HepG2 (cell line): ENCODE results near the gene PA2G4. TPM values are rescaled to one million over a fixed set of nuclear protein-coding genes. Genes with fewer than 3 reads are reported as not detected.
A peak's percentile ranks its signal among the peaks of the same experiment; 100 is the strongest.

ENCODE experiments used
- GTF3A ChIP-seq: sonication (generic); formaldehyde crosslinking; conservative IDR thresholded peaks from 2 replicates; pipeline ENCODE4 v1.4.0; 2020; ENCODE audit warnings: mild to moderate bottlenecking, missing genetic modification reagents
- KLF11 ChIP-seq: IDR thresholded peaks from 2 replicates; pipeline ENCODE4 v1.6.1; 2016; ENCODE audit warnings: missing compliant biosample characterization
- MED13 ChIP-seq: sonication (generic); formaldehyde crosslinking; IDR thresholded peaks from 2 replicates; pipeline ENCODE4 v1.5.0; 2020; ENCODE audit warnings: missing genetic modification reagents
- MIER2 ChIP-seq: IDR thresholded peaks from 2 replicates; pipeline ENCODE4 v1.6.1; 2016; ENCODE audit warnings: missing biosample characterization, missing genetic modification reagents
- NR3C1 ChIP-seq: sonication (generic); formaldehyde crosslinking; IDR thresholded peaks from 2 replicates; pipeline ENCODE4 v1.4.0; 2020; ENCODE audit warnings: missing genetic modification reagents
- PPARG ChIP-seq: conservative IDR thresholded peaks from 2 replicates; pipeline ENCODE4 v1.6.1; 2016; ENCODE audit warnings: missing biosample characterization, missing genetic modification reagents
- RARA ChIP-seq: IDR thresholded peaks from 2 replicates; pipeline ENCODE4 v1.6.1; 2016; ENCODE audit warnings: missing genetic modification reagents, missing compliant biosample characterization
- RBAK ChIP-seq: sonication (generic); formaldehyde crosslinking; IDR thresholded peaks from 2 replicates; pipeline ENCODE4 v1.5.1; 2020; ENCODE audit warnings: mild to moderate bottlenecking, missing genetic modification reagents
- SIX1 ChIP-seq: sonication (generic); formaldehyde crosslinking; IDR thresholded peaks from 2 replicates; pipeline ENCODE4 v1.4.0; 2020; ENCODE audit warnings: missing genetic modification reagents, borderline replicate concordance
- SOX13 ChIP-seq, 3 experiments: fragments of 450-650 bp in 1 of 3; sonication (generic) in 1 of 3; formaldehyde crosslinking in 1 of 3; IDR thresholded peaks in 2 of 3; conservative IDR thresholded peaks in 1 of 3; 2 replicates each; pipeline versions ENCODE4 v1.5.0 to v1.6.1; 2016 to 2020; ENCODE audit warnings: antibody characterized with exemption in 1 of 3, mild to moderate bottlenecking in 1 of 3, missing compliant biosample characterization in 1 of 3, missing genetic modification reagents in 1 of 3, moderate library complexity in 1 of 3
- TBP ChIP-seq: sonication (generic); formaldehyde crosslinking; IDR thresholded peaks from 2 replicates; pipeline ENCODE4 v1.5.0; 2020; ENCODE audit warnings: missing genetic modification reagents
- ZNF234 ChIP-seq: sonication (generic); formaldehyde crosslinking; conservative IDR thresholded peaks from 2 replicates; pipeline ENCODE4 v1.5.1; 2020; ENCODE audit warnings: mild to moderate bottlenecking, missing genetic modification reagents
- ZNF3 ChIP-seq: IDR thresholded peaks from 2 replicates; pipeline ENCODE4 v1.7.0; 2017; ENCODE audit warnings: inconsistent platforms
- ZNF644 ChIP-seq: IDR thresholded peaks from 2 replicates; pipeline ENCODE4 v1.6.1; 2016; ENCODE audit warnings: low read depth
- ZZZ3 ChIP-seq: sonication (generic); formaldehyde crosslinking; IDR thresholded peaks from 2 replicates; pipeline ENCODE4 v1.4.0; 2020; ENCODE audit warnings: missing genetic modification reagents, mild to moderate bottlenecking, borderline replicate concordance
- polyA plus RNA-seq, 8 experiments: library from polyadenylated mRNA; depleted of rRNA in 3 of 8; stranded (reverse) in 7 of 8; unstranded in 1 of 8; fragments of >200 nt; fragmentation: Illumina TruSeq in 4 of 8; extraction: Trizol in 4 of 8; gene quantifications; 2 replicates each; pipeline versions ENCODE4 v1.2.1 to v1.2.3, GENCODE V29; 2011 to 2016; ENCODE audit warnings: low read depth in 4 of 8, missing spikeins in 1 of 8, mixed read lengths in 1 of 8; ENCODE audit not compliant: insufficient read depth in 1 of 8
- total RNA-seq, 5 experiments: library from RNA; depleted of rRNA; stranded (reverse); fragments of >200 nt; fragmentation: Illumina TruSeq; extraction: Trizol; gene quantifications; 2 replicates each; pipeline ENCODE4 v1.2.3, GENCODE V29; 2016; ENCODE audit warnings: low read depth in 1 of 5
- TF ChIP-seq, protein P1 (sequence below), 2 experiments: sonication (generic) in 1 of 2; formaldehyde crosslinking in 1 of 2; IDR thresholded peaks; 2 replicates each; pipeline versions ENCODE4 v1.6.1 to v1.9.0; 2014 to 2022; ENCODE audit warnings: antibody characterized with exemption in 1 of 2, borderline replicate concordance in 1 of 2, inconsistent platforms in 1 of 2, low read depth in 1 of 2, missing genetic modification reagents in 1 of 2
- TF ChIP-seq, protein P2 (sequence below): sonication (generic); formaldehyde crosslinking; IDR thresholded peaks from 2 replicates; pipeline ENCODE4 v1.5.0; 2020; ENCODE audit warnings: missing genetic modification reagents, mild to moderate bottlenecking, borderline replicate concordance
- TF ChIP-seq, protein P3 (sequence below), 2 experiments: IDR thresholded peaks; 2 replicates each; pipeline ENCODE4 v1.6.1; 2011 to 2012; ENCODE audit warnings: low read length in 2 of 2, borderline replicate concordance in 1 of 2, low read depth in 1 of 2, mild to moderate bottlenecking in 1 of 2, moderate library complexity in 1 of 2

Gene PA2G4
- total and polyA plus RNA-seq, 2 of the 13 experiments (the other 11 are each of a cell fraction or from before 2014, with no cell fraction given), result 147 to 240 TPM

DNA sequence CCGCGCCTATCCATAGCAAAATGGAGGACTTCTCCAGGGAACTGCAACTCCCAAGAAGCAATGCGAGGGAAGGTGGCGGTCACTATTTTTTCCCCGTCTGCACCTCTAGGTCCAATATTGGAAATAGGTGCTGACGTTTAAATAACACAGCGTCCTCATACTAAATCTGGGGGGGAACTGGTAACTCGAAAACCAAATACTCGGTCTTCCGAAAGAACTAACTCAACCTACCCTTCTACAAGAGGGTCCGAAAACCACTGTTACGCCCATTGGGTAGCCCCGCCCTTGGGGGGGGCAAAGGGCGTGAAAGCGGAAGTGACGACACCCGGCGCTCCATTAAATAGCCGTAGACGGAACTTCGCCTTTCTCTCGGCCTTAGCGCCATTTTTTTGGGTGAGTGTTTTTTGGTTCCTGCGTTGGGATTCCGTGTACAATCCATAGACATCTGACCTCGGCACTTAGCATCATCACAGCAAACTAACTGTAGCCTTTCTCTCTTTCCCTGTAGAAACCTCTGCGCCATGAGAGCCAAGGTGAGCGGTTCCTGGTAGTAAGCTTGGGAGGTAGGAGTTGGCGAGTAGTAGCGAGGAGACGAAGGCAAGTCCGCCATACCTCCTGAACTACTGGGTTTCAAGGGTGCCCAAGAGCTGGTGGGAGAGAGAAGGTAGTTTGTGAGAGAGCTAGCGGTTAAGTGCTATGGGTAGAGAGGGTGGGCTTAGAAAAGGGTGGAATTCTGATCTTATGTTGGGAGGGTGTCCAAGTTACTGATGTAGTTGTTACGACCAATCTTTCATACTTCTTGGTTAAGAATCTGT is 12.1 kb downstream of the PA2G4 start, which contains the start of gene RPL41 (continued):
- TF ChIP-seq MED13 (CRISPR knock-in tag) (peak; percentile 72; the same call in 1 of the 2 replicates), ZNF234 (no peak), KLF11 (CRISPR knock-in tag) (0 out of 2 replicates have a peak, but pooled peaks have one; percentile 68), NR3C1 (CRISPR knock-in tag) (no peak), SOX13 (IDR thresholded peaks at IDR 0.05) (0 out of 2 replicates have a peak, but pooled peaks have one; percentile 21), SOX13 (CRISPR knock-in tag; conservative IDR thresholded peaks at IDR 0.05 in 1 of 2, IDR thresholded peaks at IDR 0.05 in 1 of 2) (peak in 1 of 2 experiments; percentile 44; a peak in 2 of 4 replicates), PPARG (CRISPR knock-in tag) (0 out of 2 replicates have a peak, but pooled peaks have one; percentile 68), RBAK (CRISPR knock-in tag) (no peak), SIX1 (CRISPR knock-in tag) (peak; percentile 60; the same call in 1 of the 2 replicates), MIER2 (CRISPR knock-in tag) (no peak; the same call in 1 of the 2 replicates), TBP (CRISPR knock-in tag) (no peak), ZNF644 (CRISPR knock-in tag) (peak; percentile 36; the same call in 1 of the 2 replicates), GTF3A (CRISPR knock-in tag) (no peak), ZNF3 (0 out of 2 replicates have a peak, but pooled peaks have one; percentile 31), RARA (CRISPR knock-in tag) (no peak), ZZZ3 (peak; percentile 95; the same call in 1 of the 2 replicates)
- TF ChIP-seq, protein P1, sequence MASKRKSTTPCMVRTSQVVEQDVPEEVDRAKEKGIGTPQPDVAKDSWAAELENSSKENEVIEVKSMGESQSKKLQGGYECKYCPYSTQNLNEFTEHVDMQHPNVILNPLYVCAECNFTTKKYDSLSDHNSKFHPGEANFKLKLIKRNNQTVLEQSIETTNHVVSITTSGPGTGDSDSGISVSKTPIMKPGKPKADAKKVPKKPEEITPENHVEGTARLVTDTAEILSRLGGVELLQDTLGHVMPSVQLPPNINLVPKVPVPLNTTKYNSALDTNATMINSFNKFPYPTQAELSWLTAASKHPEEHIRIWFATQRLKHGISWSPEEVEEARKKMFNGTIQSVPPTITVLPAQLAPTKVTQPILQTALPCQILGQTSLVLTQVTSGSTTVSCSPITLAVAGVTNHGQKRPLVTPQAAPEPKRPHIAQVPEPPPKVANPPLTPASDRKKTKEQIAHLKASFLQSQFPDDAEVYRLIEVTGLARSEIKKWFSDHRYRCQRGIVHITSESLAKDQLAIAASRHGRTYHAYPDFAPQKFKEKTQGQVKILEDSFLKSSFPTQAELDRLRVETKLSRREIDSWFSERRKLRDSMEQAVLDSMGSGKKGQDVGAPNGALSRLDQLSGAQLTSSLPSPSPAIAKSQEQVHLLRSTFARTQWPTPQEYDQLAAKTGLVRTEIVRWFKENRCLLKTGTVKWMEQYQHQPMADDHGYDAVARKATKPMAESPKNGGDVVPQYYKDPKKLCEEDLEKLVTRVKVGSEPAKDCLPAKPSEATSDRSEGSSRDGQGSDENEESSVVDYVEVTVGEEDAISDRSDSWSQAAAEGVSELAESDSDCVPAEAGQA (IDR thresholded peaks at IDR 0.05; ENCODE audit: low read depth), result peak; percentile 87
- TF ChIP-seq, protein P1 (CRISPR knock-in tag; IDR thresholded peaks at IDR 0.05; ENCODE audit: borderline replicate concordance), result 0 out of 2 replicates have a peak, but pooled peaks have one; percentile 80
- TF ChIP-seq, protein P2, sequence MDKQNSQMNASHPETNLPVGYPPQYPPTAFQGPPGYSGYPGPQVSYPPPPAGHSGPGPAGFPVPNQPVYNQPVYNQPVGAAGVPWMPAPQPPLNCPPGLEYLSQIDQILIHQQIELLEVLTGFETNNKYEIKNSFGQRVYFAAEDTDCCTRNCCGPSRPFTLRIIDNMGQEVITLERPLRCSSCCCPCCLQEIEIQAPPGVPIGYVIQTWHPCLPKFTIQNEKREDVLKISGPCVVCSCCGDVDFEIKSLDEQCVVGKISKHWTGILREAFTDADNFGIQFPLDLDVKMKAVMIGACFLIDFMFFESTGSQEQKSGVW (CRISPR knock-in tag), result no peak
- TF ChIP-seq, protein P3, sequence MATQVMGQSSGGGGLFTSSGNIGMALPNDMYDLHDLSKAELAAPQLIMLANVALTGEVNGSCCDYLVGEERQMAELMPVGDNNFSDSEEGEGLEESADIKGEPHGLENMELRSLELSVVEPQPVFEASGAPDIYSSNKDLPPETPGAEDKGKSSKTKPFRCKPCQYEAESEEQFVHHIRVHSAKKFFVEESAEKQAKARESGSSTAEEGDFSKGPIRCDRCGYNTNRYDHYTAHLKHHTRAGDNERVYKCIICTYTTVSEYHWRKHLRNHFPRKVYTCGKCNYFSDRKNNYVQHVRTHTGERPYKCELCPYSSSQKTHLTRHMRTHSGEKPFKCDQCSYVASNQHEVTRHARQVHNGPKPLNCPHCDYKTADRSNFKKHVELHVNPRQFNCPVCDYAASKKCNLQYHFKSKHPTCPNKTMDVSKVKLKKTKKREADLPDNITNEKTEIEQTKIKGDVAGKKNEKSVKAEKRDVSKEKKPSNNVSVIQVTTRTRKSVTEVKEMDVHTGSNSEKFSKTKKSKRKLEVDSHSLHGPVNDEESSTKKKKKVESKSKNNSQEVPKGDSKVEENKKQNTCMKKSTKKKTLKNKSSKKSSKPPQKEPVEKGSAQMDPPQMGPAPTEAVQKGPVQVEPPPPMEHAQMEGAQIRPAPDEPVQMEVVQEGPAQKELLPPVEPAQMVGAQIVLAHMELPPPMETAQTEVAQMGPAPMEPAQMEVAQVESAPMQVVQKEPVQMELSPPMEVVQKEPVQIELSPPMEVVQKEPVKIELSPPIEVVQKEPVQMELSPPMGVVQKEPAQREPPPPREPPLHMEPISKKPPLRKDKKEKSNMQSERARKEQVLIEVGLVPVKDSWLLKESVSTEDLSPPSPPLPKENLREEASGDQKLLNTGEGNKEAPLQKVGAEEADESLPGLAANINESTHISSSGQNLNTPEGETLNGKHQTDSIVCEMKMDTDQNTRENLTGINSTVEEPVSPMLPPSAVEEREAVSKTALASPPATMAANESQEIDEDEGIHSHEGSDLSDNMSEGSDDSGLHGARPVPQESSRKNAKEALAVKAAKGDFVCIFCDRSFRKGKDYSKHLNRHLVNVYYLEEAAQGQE (IDR thresholded peaks at IDR 0.05; ENCODE audit: borderline replicate concordance in 1 of 2, low read depth in 1 of 2, low read length in 2 of 2), result peak in 1 of 2 experiments; percentile 59; a peak in 2 of 4 replicates
